Measurements from ENCODE around the gene SORCS2.

SORCS2 gene

GRCh38 chr4:7701866-7702649, 509.7 kb downstream of the SORCS2 start:
- TF ChIP-seq CTCF (conservative IDR thresholded peaks at IDR 0.05): no peak
- no peak overlapping the region for H3K27ac ChIP-seq

GRCh38 chr4:7703688-7704087, 511.4 kb downstream of the SORCS2 start:
- no peak overlapping the region for H3K27ac ChIP-seq
- no peak for TF ChIP-seq CTCF (conservative IDR thresholded peaks at IDR 0.05)

GRCh38 chr4:7704091-7704490, 511.8 kb downstream of the SORCS2 start:
- H3K27ac ChIP-seq: no peak overlapping the region
- no peak for TF ChIP-seq CTCF (conservative IDR thresholded peaks at IDR 0.05)

- no peak for TF ChIP-seq CTCF (conservative IDR thresholded peaks at IDR 0.05)
- no peak overlapping the region for H3K27ac ChIP-seq
Observed at GRCh38 chr4:7704625-7705024, 512.3 kb downstream of the SORCS2 start.

- H3K27ac ChIP-seq: no peak overlapping the region
Observed at GRCh38 chr4:7705062-7705461, 512.7 kb downstream of the SORCS2 start.

GRCh38 chr4:7705593-7705992, 513.3 kb downstream of the SORCS2 start:
- no peak overlapping the region for H3K27ac ChIP-seq
- no peak for TF ChIP-seq CTCF (conservative IDR thresholded peaks at IDR 0.05)

More at GRCh38 chr4:7705062-7705461, 512.7 kb downstream of the SORCS2 start:
- no peak for TF ChIP-seq CTCF (conservative IDR thresholded peaks at IDR 0.05)

- H3K27ac ChIP-seq: no peak overlapping the region
- TF ChIP-seq CTCF (conservative IDR thresholded peaks at IDR 0.05): no peak
Observed at GRCh38 chr4:7708238-7708637, 515.9 kb downstream of the SORCS2 start.
